H9 (cell line): Measurements from ENCODE around the gene MMEL1. TPM values are rescaled to one million over a fixed set of nuclear protein-coding genes. Genes with fewer than 3 reads are reported as not detected.

Experiments
- DNase-seq: peaks from one replicate; pipeline ENCODE4 v3.0.0-alpha.2; 2017
- H2AFZ ChIP-seq: one replicate; pipeline ENCODE4 v1.6.1; 2013; ENCODE audit warnings: mild to moderate bottlenecking, low read length, control low read depth, moderate library complexity
- H2AK5ac ChIP-seq: 2 replicates; pipeline ENCODE4 v1.6.1; 2013; ENCODE audit warnings: low read length, control low read depth, mixed read lengths; ENCODE audit not compliant: insufficient read length
- H2BK120ac ChIP-seq: one replicate; pipeline ENCODE4 v1.6.1; 2013; ENCODE audit warnings: low read depth, mild to moderate bottlenecking, low read length, control low read depth, inconsistent platforms; ENCODE audit not compliant: poor library complexity, severe bottlenecking
- H2BK12ac ChIP-seq: 2 replicates; pipeline ENCODE4 v1.6.1; 2013; ENCODE audit warnings: low read length, control low read depth, mixed read lengths, low read depth; ENCODE audit not compliant: insufficient read length
- H2BK15ac ChIP-seq: 2 replicates; pipeline ENCODE4 v1.6.1; 2013; ENCODE audit warnings: low read depth, low read length, control low read depth
- H2BK20ac ChIP-seq: one replicate; pipeline ENCODE4 v1.6.1; 2013; ENCODE audit warnings: low read depth, mild to moderate bottlenecking, low read length, control low read depth, inconsistent platforms; ENCODE audit not compliant: poor library complexity, severe bottlenecking
- H2BK5ac ChIP-seq: 2 replicates; pipeline ENCODE4 v1.6.1; 2013; ENCODE audit warnings: low read length, control low read depth, mixed read lengths; ENCODE audit not compliant: insufficient read length
- H3K14ac ChIP-seq: 2 replicates; pipeline ENCODE4 v1.6.1; 2013; ENCODE audit warnings: low read length, control low read depth; ENCODE audit not compliant: insufficient read depth
- H3K18ac ChIP-seq: 2 replicates; pipeline ENCODE4 v1.6.1; 2013; ENCODE audit warnings: low read depth, mild to moderate bottlenecking, mixed read lengths, low read length, control low read depth; ENCODE audit not compliant: insufficient read length
- H3K23ac ChIP-seq: 2 replicates; pipeline ENCODE4 v1.6.1; 2013; ENCODE audit warnings: low read length, control low read depth, mixed read lengths, low read depth; ENCODE audit not compliant: insufficient read length
- H3K23me2 ChIP-seq: 2 replicates; pipeline ENCODE4 v1.6.1; 2013; ENCODE audit warnings: low read depth, mild to moderate bottlenecking, mixed read lengths, low read length, control low read depth; ENCODE audit not compliant: insufficient read length, poor library complexity, severe bottlenecking
- H3K27ac ChIP-seq: 2 replicates; pipeline ENCODE4 v1.5.1; 2013; ENCODE audit warnings: low read length, control low read depth, mixed read lengths, low read depth; ENCODE audit not compliant: insufficient read length
- H3K27me3 ChIP-seq: 2 replicates; pipeline ENCODE4 v1.6.1; 2013; ENCODE audit warnings: low read length, control low read depth, inconsistent platforms; ENCODE audit not compliant: insufficient read depth
- H3K4ac ChIP-seq: 2 replicates; pipeline ENCODE4 v1.6.1; 2013; ENCODE audit warnings: low read depth, mild to moderate bottlenecking, control low read depth, inconsistent platforms, low read length, moderate library complexity
- H3K4me1 ChIP-seq: 2 replicates; pipeline ENCODE4 v1.6.1; 2013; ENCODE audit warnings: low read length, control low read depth, inconsistent platforms; ENCODE audit not compliant: insufficient read depth
- H3K4me2 ChIP-seq: 2 replicates; pipeline ENCODE4 v1.6.1; 2013; ENCODE audit warnings: low read length, control low read depth, mixed read lengths; ENCODE audit not compliant: insufficient read length, insufficient read depth
- H3K56ac ChIP-seq: 2 replicates; pipeline ENCODE4 v1.6.1; 2013; ENCODE audit warnings: low read depth, mild to moderate bottlenecking, mixed read lengths, low read length, control low read depth; ENCODE audit not compliant: insufficient read length
- H3K79me1 ChIP-seq: 2 replicates; pipeline ENCODE4 v1.6.1; 2013; ENCODE audit warnings: low read depth, mild to moderate bottlenecking, moderate library complexity, low read length, control low read depth, inconsistent platforms; ENCODE audit not compliant: insufficient read depth, poor library complexity, severe bottlenecking
- H3K79me2 ChIP-seq: 2 replicates; pipeline ENCODE4 v1.6.1; 2013; ENCODE audit warnings: low read length, control low read depth, inconsistent platforms; ENCODE audit not compliant: insufficient read depth
- H3K9ac ChIP-seq: 2 replicates; pipeline ENCODE4 v1.6.1; 2013; ENCODE audit warnings: low read length, control low read depth, mixed read lengths; ENCODE audit not compliant: insufficient read length; ENCODE audit errors: extremely low read depth
- H3K9me3 ChIP-seq: one replicate; pipeline ENCODE4 v1.6.1; 2013; ENCODE audit warnings: low read depth, low read length, inconsistent platforms; ENCODE audit not compliant: control insufficient read depth
- H3T11ph ChIP-seq: one replicate; pipeline ENCODE4 v1.6.1; 2013; ENCODE audit warnings: mild to moderate bottlenecking, low read length, control low read depth, inconsistent platforms
- H4K20me1 ChIP-seq: one replicate; pipeline ENCODE4 v1.6.1; 2013; ENCODE audit not compliant: control insufficient read depth, insufficient read length, insufficient read depth
- H4K5ac ChIP-seq: 2 replicates; pipeline ENCODE4 v1.6.1; 2013; ENCODE audit warnings: low read depth, mild to moderate bottlenecking, mixed read lengths, low read length, control low read depth; ENCODE audit not compliant: insufficient read length
- H4K8ac ChIP-seq: replicated peaks from 2 replicates; pipeline ENCODE4 v1.6.1; 2013; ENCODE audit warnings: low read length, control low read depth, mixed read lengths, low read depth; ENCODE audit not compliant: insufficient read length
- H4K91ac ChIP-seq: 2 replicates; pipeline ENCODE4 v1.6.1; 2013; ENCODE audit warnings: low read depth, mild to moderate bottlenecking, moderate library complexity, mixed read lengths, low read length, control low read depth; ENCODE audit not compliant: insufficient read length
- H3K27ac Mint-ChIP-seq, 3 experiments: 2 replicates in 2 of 3; 3 replicates in 1 of 3; pipeline ENCODE4 v1.8.0; 2020 to 2021; ENCODE audit warnings: mixed read lengths in 3 of 3, mild to moderate bottlenecking in 1 of 3, moderate library complexity in 1 of 3
- H3K27me3 Mint-ChIP-seq: 2 replicates; pipeline ENCODE4 v1.8.0; 2021; ENCODE audit warnings: low read depth, mild to moderate bottlenecking, moderate library complexity, mixed read lengths
- H3K36me3 Mint-ChIP-seq, 3 experiments: 2 replicates in 2 of 3; 3 replicates in 1 of 3; pipeline ENCODE4 v1.8.0; 2020 to 2021; ENCODE audit warnings: low read depth in 3 of 3, mixed read lengths in 3 of 3; ENCODE audit not compliant: insufficient read depth in 1 of 3
- H3K4me1 Mint-ChIP-seq, 2 experiments: 2 replicates each; pipeline ENCODE4 v1.8.0; 2020; ENCODE audit warnings: mixed read lengths in 2 of 2
- H3K4me3 Mint-ChIP-seq, 2 experiments: 2 replicates in 1 of 2; 3 replicates in 1 of 2; pipeline ENCODE4 v1.8.0; 2020 to 2021; ENCODE audit warnings: mild to moderate bottlenecking in 2 of 2, mixed read lengths in 2 of 2, moderate library complexity in 1 of 2
- H3K9me3 Mint-ChIP-seq, 2 experiments: 2 replicates in 1 of 2; 3 replicates in 1 of 2; pipeline ENCODE4 v1.8.0; 2020; ENCODE audit warnings: mild to moderate bottlenecking in 2 of 2, mixed read lengths in 2 of 2, moderate library complexity in 1 of 2
- CTCF ChIP-seq: fragments of 200-600 bp; sonication (generic); conservative IDR thresholded peaks from 3 replicates; pipeline ENCODE4 v1.8.0; 2021; ENCODE audit warnings: antibody characterized with exemption, mild to moderate bottlenecking
- WGBS: extraction: QIAGEN DNeasy Blood & Tissue Kit; methylation state at CpG from one replicate; pipeline ENCODE4 v1.1.7; 2013; ENCODE audit warnings: missing lambda C conversion rate, low lambda C conversion rate, mixed read lengths; ENCODE audit not compliant: insufficient read length; ENCODE audit errors: extremely low coverage; 5-methylcytosine and 5-hydroxymethylcytosine counted together
- total RNA-seq: library from RNA; stranded (reverse); gene quantifications from 2 replicates; pipeline ENCODE4 v1.2.1, GENCODE V29; 2021

The MMEL1 gene
- total RNA-seq, 1 experiment from 2014 or later = 0.42 TPM

- Histone ChIP-seq H3K79me1 (no peaks in the 10 kb centered on the region), H2BK12ac (no peak overlapping the region), H3T11ph (no peak overlapping the region), H3K9me3 (no peaks in the 10 kb centered on the region), H3K4me1 (no peaks in the 10 kb centered on the region), H2BK20ac (no peak overlapping the region), H3K14ac (peak overlapping the region; percentile 15; the same call in 1 of the 2 replicates), H4K8ac (no peak overlapping the region), H3K56ac (no peak overlapping the region), H4K20me1 (no peaks in the 10 kb centered on the region), H3K18ac (no peak overlapping the region), H3K4ac (no peak overlapping the region), H2BK15ac (no peak overlapping the region), H2AK5ac (no peak overlapping the region), H3K23me2 (no peaks in the 10 kb centered on the region), H3K79me2 (no peaks in the 10 kb centered on the region), H2BK120ac (no peak overlapping the region), H3K9ac (no peak overlapping the region), H3K4me2 (no peak overlapping the region), H2BK5ac (no peak overlapping the region), H4K5ac (no peak overlapping the region), H3K27me3 (no peaks in the 10 kb centered on the region), H3K23ac (no peak overlapping the region), H2AFZ (no peak overlapping the region), H3K27ac (no peak overlapping the region), H4K91ac (no peak overlapping the region)
- WGBS = no CpG with 5 or more reads among the region's 28 CpGs
- Mint-ChIP-seq H3K4me3 (no peak overlapping the region), H3K36me3 (0 out of 7 replicates have a peak, but pooled peaks cover 0 to 2% (median 0%) of the 10 kb centered on the region in 3 experiments), H3K9me3 (peaks cover 3 to 11% of the 10 kb centered on the region in 2 experiments; a peak in 3 of 5 replicates), H3K27me3 (peaks cover 16% of the 10 kb centered on the region), H3K4me1 (no peaks in the 10 kb centered on the region), H3K27ac (no peak overlapping the region)
- no peak for TF ChIP-seq CTCF
- peak; percentile 14 for DNase-seq
Measured at GRCh38 chr1:2596530-2597333, 36.1 kb downstream of the MMEL1 start.
